ENCODE results near the gene PEX7. TPM values are rescaled to one million over a fixed set of nuclear protein-coding genes. Genes with fewer than 3 reads are reported as not detected.

The PEX7 gene
- total and polyA plus RNA-seq, 2 of the 8 experiments (the other 6 are each of a cell fraction or from before 2014, with no cell fraction given): 6.4 to 11.0 TPM

- H3K18ac ChIP-seq (ENCODE audit: extremely low read depth, low read length): no peak overlapping the region
- DNase-seq (ENCODE audit: low read depth in 1 of 2, low spot score in 2 of 2): no peak
- no peak overlapping the region for H2BK15ac ChIP-seq (ENCODE audit: low read length)
- no peak overlapping the region for H3K27ac ChIP-seq (ENCODE audit: low read depth, low read length)
- no peaks in the 10 kb centered on the region for H3K36me3 ChIP-seq (ENCODE audit: control insufficient read depth in 2 of 4, insufficient read depth in 4 of 4, low read length in 3 of 4)
- H3K23ac ChIP-seq (ENCODE audit: insufficient read length): no peak overlapping the region
- H2AK5ac ChIP-seq (ENCODE audit: low read depth, low read length): no peak overlapping the region
- no peak overlapping the region for H2AFZ ChIP-seq (ENCODE audit: low read length)
- no peak overlapping the region for H3K4me2 ChIP-seq (ENCODE audit: insufficient read depth in 1 of 2, low read depth in 2 of 2, low read length in 2 of 2)
- no peak overlapping the region for H3K4ac ChIP-seq (replicated peaks; ENCODE audit: insufficient read length, low read depth, low read length)
- no peaks in the 10 kb centered on the region for H3K79me2 ChIP-seq (ENCODE audit: control insufficient read depth in 1 of 2, insufficient read depth in 2 of 2, low read length in 2 of 2)
- no peaks in the 10 kb centered on the region for H3K9me3 ChIP-seq (ENCODE audit: insufficient read depth in 2 of 2, low read depth in 1 of 2, low read length in 1 of 2)
- no peak overlapping the region for H3K4me3 ChIP-seq (ENCODE audit: extremely low read depth in 1 of 4, insufficient read depth in 2 of 4, low read depth in 3 of 4, low read length in 4 of 4)
- no peak overlapping the region for H3K56ac ChIP-seq (replicated peaks; ENCODE audit: insufficient read length, low read depth, low read length)
- H4K8ac ChIP-seq (ENCODE audit: extremely low read depth, insufficient read depth, low read length): no peak overlapping the region
- ChIA-PET CTCF (ENCODE audit: partially characterized antibody) (interaction anchor here (1.2 to 1.4 kb wide), 2 partner anchors 9 to 11 kb away, joined by 3 to 4 read pairs; no protein-coding TSS in a partner anchor), POLR2A (ENCODE audit: partially characterized antibody) (no interaction called here)
- no peak overlapping the region for H2BK120ac ChIP-seq (replicated peaks; ENCODE audit: low read depth, low read length)
- H4K20me1 ChIP-seq (replicated peaks in 1 of 2; ENCODE audit: control insufficient read depth in 1 of 2, insufficient read depth in 2 of 2, low read length in 2 of 2): no peaks in the 10 kb centered on the region
- peaks cover 0 to 4% (median 1%) of the 10 kb centered on the region in 4 experiments; a peak in 2 of 7 replicates for H3K4me1 ChIP-seq (replicated peaks in 1 of 4; ENCODE audit: control insufficient read depth in 3 of 4, insufficient read depth in 4 of 4, low read length in 3 of 4)
- no peak overlapping the region for H2BK20ac ChIP-seq (ENCODE audit: low read length)
- no peaks in the 10 kb centered on the region for H3K27me3 ChIP-seq (replicated peaks in 1 of 4; ENCODE audit: control insufficient read depth in 3 of 4, extremely low read depth in 1 of 4, insufficient read depth in 3 of 4, low read length in 3 of 4)
- H3K14ac ChIP-seq (ENCODE audit: insufficient read length): no peak overlapping the region
- no peak overlapping the region for H3K9ac ChIP-seq (replicated peaks in 1 of 4; ENCODE audit: extremely low read depth in 1 of 4, low read depth in 3 of 4, low read length in 3 of 4)
- no peaks in the 10 kb centered on the region for H3K79me1 ChIP-seq (ENCODE audit: low read depth, low read length)
- H2BK5ac ChIP-seq (ENCODE audit: low read depth, low read length): no peak overlapping the region
- FAIRE-seq: no peak
- no peak overlapping the region for H4K91ac ChIP-seq (replicated peaks; ENCODE audit: insufficient read length, low read length)
- 91% methylated on average over 4 of the region's 4 CpGs; no CpG with 5 or more reads in 1 of the 2 experiments for WGBS, 2 experiments (ENCODE audit: extremely low coverage in 1 of 2, insufficient coverage in 1 of 2, insufficient read length in 1 of 2, insufficient replicate concordance in 2 of 2, low coverage in 1 of 2, low lambda C conversion rate in 2 of 2, missing lambda C conversion rate in 1 of 2)
- H3K23me2 ChIP-seq (ENCODE audit: low read depth, low read length): no peaks in the 10 kb centered on the region
- no peak overlapping the region for H2BK12ac ChIP-seq (ENCODE audit: low read depth, low read length)
- H4K5ac ChIP-seq (ENCODE audit: insufficient read length, low read depth, low read length): no peak overlapping the region
- no peak for TF ChIP-seq POLR2AphosphoS5 (IDR thresholded peaks at IDR 0.05; ENCODE audit: low read depth, low read length)
- TF ChIP-seq BCL11A (IDR thresholded peaks at IDR 0.05; ENCODE audit: low read depth in 2 of 2, low read length in 2 of 2): no peak
- no peak for TF ChIP-seq JUN (IDR thresholded peaks at IDR 0.05; ENCODE audit: low read depth, low read length)
- no peak for TF ChIP-seq FOSL1 (IDR thresholded peaks at IDR 0.05; ENCODE audit: insufficient read depth, low read depth, low read length)
- TF ChIP-seq SP1 (IDR thresholded peaks at IDR 0.05; ENCODE audit: low read depth, low read length): no peak
- no peak for TF ChIP-seq GABPA (IDR thresholded peaks at IDR 0.05; ENCODE audit: borderline replicate concordance, insufficient read depth, low read length)
- TF ChIP-seq KDM5A (IDR thresholded peaks at IDR 0.05; ENCODE audit: low read length): no peak
- no peak for TF ChIP-seq CTCF (IDR thresholded peaks at IDR 0.05; ENCODE audit: control extremely low read depth in 1 of 3, insufficient read depth in 1 of 3, low read depth in 1 of 3, low read length in 3 of 3)
- no peak for TF ChIP-seq NRF1 (IDR thresholded peaks at IDR 0.05; ENCODE audit: low read depth, low read length)
- no peak for TF ChIP-seq YY1 (IDR thresholded peaks at IDR 0.05; ENCODE audit: low read depth, low read length)
- no peak for TF ChIP-seq TAF1 (IDR thresholded peaks at IDR 0.05; ENCODE audit: low read depth, low read length)
- no peak for TF ChIP-seq TEAD4 (IDR thresholded peaks at IDR 0.05; ENCODE audit: low read depth, low read length)
- no peak for TF ChIP-seq RBBP5 (IDR thresholded peaks at IDR 0.05; ENCODE audit: borderline replicate concordance, low read depth, low read length)
Measured at GRCh38 chr6:136930528-136930927, 108.1 kb downstream of the PEX7 start.

Data from H1 (cell line).